Suppressor macrophage treated with lipopolysaccharide for 1 hour (primary cell): ENCODE data around the gene OSBPL8.

ENCODE experiments used
- DNase-seq, 3 donors: peaks; one replicate each; pipeline ENCODE4 v3.0.0-alpha.2; 2020 to 2022

The OSBPL8 gene

DNA sequence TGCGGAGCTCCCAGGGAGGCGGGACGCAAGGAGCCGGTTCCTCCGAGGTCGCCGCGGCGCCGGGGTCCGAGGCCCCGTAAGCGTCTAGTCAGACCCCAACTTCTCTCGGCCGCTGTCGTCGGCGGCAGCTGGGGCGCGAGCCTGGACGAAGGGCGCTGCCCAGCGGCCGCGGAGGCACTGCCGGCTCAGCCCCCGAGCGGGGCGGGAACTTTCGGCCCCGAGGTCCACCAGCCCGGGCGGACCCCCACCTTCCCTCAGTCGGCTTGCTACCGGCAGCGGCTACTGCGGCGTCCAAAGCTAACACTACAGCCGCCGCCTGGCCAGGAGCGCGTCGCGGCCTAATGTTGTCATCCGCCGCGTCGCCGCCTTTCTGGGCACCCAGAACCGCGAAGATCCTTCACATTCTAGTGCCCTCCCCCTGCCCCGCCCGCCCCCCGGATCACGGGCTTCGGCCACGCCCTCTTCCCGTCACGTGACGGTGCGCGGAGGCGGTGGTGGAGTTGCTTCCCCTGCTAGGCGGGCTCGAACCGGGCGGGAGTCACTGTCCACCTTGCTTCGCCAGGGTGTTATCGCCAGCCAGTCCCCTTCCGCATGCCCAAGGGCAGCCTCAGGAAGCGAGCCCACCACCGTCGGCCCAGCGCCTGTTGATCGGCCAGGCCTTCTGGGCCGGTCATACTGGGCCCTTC, at the start of gene OSBPL8:
Gene OSBPL8 (minus strand): TSS at position 372 of the 686 bp plus-strand sequence. CDS start 72,220 bp downstream, outside the sequence.
- DNase-seq, result peak; percentile 96 to 98 (median 98)

DNA sequence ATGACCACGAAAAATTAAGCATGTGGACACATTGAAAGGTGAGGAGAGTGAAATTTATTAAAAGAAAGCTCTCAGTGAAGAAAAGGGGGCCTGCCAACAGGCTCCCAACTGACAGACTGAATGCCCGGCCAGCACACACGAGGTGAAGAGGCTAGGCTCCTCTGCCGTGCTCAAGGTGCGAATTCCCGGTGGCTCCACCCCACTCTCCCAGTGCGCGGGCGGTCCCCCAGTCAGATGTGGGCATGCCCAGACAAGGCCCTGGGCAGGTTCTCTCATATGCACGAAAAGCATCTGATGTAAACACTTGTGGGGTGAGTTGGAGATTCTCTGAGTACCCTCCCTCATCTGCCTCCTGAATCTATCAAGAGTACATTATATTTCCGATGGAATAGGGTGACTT, 48.5 kb upstream of the OSBPL8 start:
- DNase-seq, result no peak

DNA sequence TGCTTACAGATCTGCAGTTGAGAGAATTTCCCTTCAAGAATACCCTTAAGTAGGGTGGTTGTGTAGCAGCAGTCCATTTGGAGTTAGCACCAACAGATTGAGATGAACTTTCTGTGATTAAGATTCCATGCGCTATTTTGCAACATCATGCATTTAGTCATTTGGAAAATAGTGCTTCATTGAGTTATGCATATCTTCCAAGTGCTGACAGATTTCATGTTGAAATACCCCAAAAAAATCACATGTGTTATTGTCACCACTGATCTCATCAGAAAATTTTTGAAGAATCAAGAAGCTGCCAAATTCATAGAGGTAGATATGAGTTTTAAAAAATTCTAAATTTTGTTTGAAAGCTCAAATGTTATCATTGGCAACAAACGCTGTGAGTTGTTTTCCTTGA, 35.5 kb upstream of the OSBPL8 start:
- DNase-seq, result peak; percentile 49 to 82 (median 72)

DNA sequence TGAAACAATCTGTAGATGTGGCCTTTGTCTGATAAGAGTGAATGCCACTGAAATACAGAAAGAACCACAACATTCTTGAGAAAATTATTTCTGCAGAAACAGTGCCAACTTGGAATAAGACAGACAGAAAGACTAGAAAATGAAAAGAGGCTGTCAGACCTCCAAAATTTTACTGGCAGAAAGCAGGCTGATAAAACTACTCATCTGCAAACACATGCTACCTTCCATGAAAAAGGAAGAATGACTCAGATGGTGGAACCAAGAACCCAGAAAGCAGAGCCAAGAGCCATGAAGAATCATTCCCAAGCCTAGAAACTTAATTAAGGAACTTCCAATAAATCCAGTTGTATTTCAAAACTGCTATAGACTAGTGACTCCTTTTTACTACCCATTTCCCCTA, 31.9 kb upstream of the OSBPL8 start:
- DNase-seq, result peak; percentile 43 to 67 (median 64)

- peak; percentile 15 to 53 (median 40) for DNase-seq
Measured at GRCh38 chr12:76590131-76590530, 30.6 kb upstream of the OSBPL8 start.

GRCh38 chr12:76588881-76589565, 29.5 kb upstream of the OSBPL8 start:
- peak; percentile 79 to 97 (median 95) for DNase-seq

DNA sequence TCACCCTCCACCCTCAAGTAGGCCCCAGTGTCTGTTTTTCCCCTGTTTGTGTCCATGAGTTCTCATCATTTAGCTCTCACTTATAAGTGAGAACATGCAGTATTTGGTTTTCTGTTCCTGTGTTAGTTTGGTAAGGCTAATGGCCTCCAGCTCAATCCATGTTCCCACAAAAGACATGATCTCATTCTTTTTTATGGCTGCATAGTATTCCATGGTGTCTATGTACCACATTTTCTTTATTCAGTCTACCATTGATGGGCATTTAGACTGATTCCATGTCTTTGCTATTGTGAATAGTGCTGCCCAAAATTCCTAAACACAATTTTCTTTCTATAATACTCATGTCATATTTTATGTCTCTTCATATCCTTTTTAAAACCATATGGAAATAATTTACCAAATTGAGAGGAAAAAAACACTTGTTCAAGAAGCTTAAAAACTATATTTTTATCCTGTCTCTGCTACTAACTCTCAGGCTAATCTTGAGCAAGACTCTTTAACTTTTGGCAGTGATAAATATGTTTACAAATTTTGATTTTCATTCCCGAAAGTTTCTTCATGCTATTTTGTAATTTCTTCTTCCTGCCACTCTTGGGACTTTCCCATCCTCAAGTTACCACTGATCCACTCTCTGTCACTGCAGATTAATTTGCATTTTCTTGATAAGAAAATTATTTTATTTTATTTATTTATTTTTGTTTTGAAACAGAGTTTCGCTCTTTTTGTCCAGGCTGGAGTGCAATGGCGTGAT, 28.0 kb upstream of the OSBPL8 start:
- DNase-seq, result peak; percentile 53 to 91 (median 82)

- peak; percentile 69 to 84 (median 78) for DNase-seq
Measured at GRCh38 chr12:76586764-76587395, 27.3 kb upstream of the OSBPL8 start.

DNA sequence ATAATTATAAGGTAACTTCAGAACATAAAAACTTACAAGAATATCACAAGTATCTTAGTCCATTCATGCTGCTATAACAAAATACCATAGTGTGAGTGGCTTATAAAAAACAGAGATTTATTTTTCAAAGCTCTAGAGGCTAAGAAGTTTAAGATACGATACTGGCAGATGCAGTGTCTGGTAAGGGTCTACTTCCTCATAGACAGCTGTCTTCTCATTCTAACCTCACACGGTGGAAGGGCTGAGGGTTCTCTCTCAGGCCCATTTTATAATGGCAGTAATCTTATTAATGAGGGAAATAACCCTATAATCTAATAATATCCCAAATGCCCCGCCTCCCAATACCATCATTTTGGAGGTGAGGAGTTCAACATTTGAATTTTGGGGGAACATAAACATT, 23.7 kb upstream of the OSBPL8 start:
- no peak for DNase-seq

GRCh38 chr12:76573840-76574373, 14.3 kb upstream of the OSBPL8 start:
- DNase-seq, result no peak

GRCh38 chr12:76571256-76571655, 11.7 kb upstream of the OSBPL8 start:
- DNase-seq, result no peak

DNA sequence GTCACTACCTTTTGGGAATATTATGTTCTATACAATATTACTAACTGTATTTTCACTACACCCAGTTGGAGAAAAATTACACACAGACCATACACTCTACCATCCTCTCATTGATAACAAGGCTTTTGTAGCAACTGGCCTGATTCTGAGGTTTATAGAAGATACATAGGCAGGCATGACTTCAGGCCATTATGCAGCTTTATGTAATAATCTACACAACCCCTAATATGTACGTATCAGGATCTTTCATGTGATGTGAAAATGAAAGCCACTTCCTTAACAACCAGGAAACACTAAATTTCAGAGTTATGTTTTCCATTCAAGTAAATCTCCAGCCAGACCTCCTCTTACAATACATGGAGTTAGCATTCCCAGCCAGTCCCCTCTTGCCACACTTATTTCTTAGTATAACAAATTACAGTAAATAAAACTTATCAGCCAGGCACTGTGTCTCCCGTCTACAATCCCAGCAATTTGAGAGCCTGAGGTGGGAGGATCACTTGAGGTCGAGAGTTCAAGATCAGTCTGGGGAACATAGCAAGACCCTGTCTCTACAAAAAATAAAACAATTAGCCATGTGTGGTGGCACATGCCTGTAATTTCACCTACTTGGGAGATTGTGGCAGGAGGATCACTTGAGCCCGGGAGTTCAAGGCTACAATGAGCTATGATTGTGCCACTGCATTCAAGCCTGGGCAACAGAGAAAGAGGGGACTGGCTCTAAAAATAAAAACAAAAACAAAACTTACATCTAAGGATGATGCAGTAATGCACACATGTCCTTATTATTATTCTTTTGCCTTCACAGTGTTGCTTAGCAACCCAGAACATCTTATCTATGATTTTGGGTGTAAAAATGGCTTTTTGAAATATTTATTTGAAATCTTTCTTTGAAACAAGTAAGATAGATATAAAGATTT, 10.4 kb upstream of the OSBPL8 start:
- peak in 1 of 3 donors; percentile 37 for DNase-seq

GRCh38 chr12:76568888-76569551, 9.4 kb upstream of the OSBPL8 start:
- DNase-seq, result no peak

DNA sequence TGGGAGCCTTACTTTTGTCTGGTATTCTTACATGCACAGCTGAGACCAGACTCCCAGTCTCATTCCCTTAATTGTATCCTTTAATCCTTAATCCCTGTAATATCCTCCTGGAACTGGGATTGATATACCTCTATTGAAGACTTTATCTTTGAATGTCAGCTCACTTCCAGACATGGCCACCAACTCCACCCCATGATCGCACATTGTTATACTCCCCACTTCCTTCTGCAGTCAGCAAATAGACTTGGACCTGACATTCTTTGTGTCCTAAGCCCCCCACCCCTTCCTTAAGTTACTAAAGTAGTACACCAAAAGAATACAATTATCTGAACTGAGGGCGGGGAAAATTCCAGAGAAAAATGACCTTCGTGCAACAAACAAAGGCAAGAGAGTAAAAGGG, 8.6 kb upstream of the OSBPL8 start:
- DNase-seq, result no peak

- DNase-seq, result no peak
Measured at GRCh38 chr12:76563061-76563460, 3.5 kb upstream of the OSBPL8 start.

- peak in 1 of 3 donors; percentile 52 for DNase-seq
Measured at GRCh38 chr12:76562130-76562529, 2.6 kb upstream of the OSBPL8 start.

DNA sequence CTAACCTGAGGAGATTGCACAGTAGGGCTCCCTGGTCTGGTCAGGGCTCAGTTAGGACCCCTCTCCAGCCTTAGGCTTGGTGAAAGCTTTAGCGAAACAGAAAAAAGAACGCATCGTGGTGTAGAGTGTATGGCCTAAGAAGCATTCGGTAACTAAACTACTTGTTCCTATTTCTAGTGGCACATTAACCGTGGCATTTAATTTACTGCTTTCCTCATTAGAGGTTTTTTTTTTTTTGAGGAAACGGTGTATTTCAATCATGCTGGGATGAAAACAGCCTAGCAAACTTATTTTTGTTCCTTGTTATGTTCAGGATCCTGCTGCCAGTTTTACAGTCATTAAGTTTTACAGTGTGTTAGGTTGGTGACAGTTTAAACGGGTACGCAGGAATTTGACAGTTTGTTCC, 518 bp upstream of the OSBPL8 start:
- DNase-seq, result peak in 2 of 3 donors; percentile 38 to 49

DNA sequence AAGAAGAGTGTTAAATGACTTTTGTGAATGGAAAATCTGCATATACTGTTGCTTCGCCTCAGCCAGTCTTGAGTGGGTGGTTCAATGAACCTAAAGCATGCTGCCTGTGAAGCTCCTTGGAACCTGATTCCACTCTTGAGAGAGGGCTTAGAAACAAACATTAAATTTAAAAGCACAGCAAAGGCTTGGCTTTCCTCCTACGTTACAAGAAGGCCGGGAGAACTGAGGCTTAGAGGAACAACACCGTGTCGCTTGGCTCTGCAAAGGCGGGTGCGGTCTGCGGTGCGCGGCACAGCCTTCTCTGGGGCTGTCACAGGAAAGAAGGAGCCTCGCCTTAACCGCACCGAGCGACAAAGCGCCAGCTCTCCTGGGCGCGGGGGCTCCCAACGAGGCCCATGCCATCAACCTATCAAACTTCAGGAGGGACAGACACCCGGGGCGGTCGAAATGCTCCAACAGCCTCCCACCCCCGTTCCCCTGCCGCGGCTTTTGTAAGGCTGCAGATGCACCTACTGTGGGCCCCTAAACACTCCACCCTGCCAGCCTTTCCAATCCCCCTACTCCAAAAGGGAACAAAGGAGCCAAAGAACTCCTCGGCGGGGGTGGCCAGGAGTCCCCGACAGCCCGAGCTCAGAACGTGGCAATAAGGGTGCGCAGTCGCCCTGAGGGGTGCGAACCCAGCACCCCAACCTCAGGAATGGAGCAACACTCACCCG, 729 bp downstream of the OSBPL8 start:
- peak; percentile 53 to 65 (median 56) for DNase-seq

- peak in 1 of 3 donors; percentile 25 for DNase-seq
Measured at GRCh38 chr12:76556368-76556767, 3.2 kb downstream of the OSBPL8 start.

DNA sequence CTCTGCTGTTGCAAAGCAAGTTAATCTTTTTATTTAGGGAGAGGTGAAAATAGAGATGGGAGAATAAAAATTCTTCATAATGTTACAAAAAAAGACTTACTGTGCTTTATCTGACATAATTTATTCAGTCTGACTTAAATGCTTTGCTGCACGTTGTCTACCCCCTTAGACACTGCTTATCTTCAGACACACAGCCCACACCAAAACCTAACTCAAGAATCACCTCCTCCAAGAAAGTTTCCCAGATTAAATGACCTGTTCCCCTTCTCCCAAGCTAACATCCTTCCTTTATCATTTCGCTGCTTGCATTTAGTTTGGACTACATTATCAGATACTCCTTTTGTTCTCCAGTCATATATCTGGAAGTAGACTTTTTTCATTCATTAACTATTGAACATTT, 3.8 kb downstream of the OSBPL8 start:
- no peak for DNase-seq
